GM18873 (cell line): Measurements from ENCODE around the gene PRPF8.

Experiments used
- ATAC-seq: cut with Tn5 transposase; IDR thresholded peaks from one replicate; pipeline ENCODE4 v1.9.1; 2021; ENCODE audit warnings: mild to moderate bottlenecking, moderate library complexity, moderate number of reproducible peaks; ENCODE audit not compliant: unreplicated experiment, low FRiP score

PRPF8 gene

GRCh38 chr17:1604831-1605528, 79.7 kb downstream of the PRPF8 start:
- no peak for ATAC-seq

DNA sequence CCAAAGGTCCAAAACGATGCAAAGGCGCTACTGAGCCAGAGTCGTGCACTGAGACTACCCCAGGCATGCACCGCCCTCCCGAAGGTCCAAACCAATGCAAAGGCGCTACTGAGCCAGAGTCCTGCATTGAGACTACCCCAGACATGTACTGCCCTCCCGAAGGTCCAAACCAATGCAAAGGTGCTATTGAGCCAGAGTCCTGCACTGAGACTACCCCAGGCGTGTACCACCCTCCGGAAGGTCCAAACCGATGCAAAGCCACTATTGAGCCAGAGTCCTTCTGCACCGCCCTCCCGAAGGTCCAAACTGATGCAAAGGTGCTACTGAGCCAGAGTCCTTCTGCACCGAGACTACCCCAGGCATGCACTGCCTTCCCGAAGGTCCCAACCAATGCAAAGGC, 83.1 kb downstream of the PRPF8 start:
- ATAC-seq, result no peak
